IPS-NIHi7 (cell line): Measurements from ENCODE around the gene TNFAIP8L3.
"Not testable (repeated sequence)": the region's sequence is repeated elsewhere in the genome, so short reads cannot be mapped to it uniquely, and the experiment has no call there.

ENCODE experiments used
- DNase-seq: peaks from one replicate; pipeline ENCODE4 v3.0.0; 2012; ENCODE audit warnings: mixed read lengths; ENCODE audit errors: extremely low spot score

TNFAIP8L3 gene

DNA sequence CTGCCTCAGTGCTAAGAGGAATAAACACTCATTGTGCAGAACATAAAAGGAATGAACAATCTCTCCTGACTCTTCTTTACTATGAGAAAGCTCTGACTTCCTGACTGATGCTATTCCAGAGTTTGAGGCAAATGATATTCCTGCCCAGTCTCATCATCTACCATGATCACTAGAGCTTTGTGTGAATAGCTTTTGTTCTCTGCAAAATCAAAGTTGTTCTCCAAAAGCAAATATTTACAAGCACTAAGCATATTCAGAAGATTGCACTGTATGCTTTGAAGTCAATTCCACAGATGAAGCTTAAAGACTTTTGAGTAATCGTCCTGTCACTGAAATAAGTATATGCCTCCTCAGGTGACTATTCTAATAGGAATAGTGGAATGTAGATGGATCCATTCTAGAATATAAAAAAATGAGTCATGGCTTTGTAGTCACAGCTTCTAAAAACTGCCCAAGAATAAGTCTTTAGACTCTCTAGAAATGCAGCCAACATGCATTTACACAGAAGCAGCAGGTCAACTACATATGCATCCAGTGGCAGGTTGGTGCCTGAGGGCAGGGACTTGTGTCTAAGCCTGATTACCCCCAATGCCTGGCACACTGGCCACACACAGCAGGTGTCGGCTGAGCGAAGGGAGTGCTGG is 34.6 kb downstream of the TNFAIP8L3 start:
- no peak for DNase-seq

GRCh38 chr15:51054535-51054934 is 40.2 kb downstream of the TNFAIP8L3 start:
- no peak for DNase-seq

DNA sequence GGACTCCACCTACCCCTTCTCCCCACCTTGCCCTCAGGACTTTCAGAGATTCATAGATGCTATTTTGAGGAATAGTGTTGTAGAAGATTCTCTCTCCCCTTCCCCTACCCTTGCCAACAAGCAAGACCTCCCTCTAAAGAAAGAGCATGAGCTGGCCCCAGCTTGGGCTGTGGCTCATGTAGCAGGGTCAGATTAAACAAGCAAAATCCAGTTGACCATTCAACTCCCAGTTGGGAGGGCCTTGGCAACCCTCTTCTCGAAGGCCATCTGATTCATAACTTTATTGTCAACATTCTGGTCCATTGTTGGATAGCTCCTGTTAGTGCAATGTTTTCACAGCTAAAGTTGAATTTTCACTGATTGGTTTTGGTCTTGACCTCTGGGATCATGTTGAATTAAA is 41.1 kb downstream of the TNFAIP8L3 start:
- no peak for DNase-seq

GRCh38 chr15:51051776-51052175 is 42.9 kb downstream of the TNFAIP8L3 start:
- no peak for DNase-seq

GRCh38 chr15:51049081-51049480 is 45.6 kb downstream of the TNFAIP8L3 start:
- no peak for DNase-seq

DNA sequence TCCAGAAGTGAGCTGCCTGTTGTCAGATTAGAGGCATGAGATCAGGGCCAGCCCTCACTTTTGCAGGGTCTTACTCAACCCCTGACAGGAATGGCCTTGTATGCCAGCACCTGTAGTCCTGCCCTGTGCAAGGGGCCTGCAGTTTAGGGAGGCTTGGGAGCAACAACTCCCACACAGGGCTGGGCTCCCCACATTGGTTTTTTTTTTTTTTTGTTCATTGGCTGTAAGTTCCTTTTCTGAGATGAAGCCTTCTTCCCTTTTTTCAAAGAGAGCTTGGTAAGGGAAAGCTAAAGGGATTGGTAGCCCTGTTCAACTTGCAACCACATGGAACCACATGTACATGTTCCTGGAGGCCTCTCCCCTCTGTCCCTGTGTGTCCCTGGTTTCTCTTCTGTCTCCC is 46.4 kb downstream of the TNFAIP8L3 start:
- DNase-seq, result no peak

DNA sequence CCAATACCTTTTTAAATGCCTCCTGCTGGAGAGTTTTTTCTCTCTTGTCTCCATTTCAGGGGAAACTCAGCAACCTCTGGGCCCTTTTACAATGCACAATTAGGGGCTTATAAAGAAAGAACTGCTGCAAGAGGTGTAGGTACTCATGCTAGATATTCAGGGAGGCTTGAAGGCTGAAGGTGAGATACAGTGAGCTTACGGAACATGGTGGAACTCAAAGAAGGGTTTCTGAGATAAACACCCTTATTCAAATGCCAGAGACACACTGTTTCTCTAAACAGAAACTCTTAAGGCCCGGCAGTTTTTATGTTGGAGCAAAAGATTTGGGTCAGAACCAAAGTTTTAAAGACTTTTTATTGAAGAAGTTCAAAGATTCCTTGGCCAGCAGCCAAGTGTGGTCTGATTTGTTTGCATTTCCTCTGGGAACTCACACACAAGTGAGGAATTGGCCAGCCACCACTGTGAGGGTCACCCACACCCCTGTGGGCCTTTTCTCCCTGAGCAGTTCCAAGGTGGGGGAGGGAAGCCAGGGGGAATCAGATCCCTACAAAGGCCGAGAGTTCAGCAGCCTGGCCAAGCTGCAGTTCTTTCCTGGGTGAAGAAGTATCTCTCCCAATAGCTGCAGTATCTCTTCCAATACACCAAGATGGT is 47.8 kb downstream of the TNFAIP8L3 start:
- DNase-seq, result no peak

DNA sequence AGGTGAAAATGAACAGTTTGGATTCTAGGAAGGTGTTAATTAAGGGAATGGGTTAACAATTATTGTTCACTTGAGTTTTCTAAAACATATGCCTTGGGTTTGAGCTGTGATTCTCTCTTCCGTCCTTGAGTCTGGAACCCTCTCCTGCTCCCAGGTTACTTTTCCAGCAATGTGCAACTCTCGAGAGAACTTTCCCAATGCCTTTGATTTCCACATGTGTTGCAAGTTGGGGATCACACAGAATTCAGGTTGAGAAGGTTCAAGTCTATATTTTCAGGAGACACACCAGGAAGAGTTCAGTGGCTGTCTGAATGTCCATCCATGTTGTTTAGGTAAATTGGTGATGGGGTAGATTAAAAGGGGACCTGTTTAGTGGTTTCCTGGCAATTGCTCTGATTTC is 48.7 kb downstream of the TNFAIP8L3 start:
- DNase-seq, result no peak

DNA sequence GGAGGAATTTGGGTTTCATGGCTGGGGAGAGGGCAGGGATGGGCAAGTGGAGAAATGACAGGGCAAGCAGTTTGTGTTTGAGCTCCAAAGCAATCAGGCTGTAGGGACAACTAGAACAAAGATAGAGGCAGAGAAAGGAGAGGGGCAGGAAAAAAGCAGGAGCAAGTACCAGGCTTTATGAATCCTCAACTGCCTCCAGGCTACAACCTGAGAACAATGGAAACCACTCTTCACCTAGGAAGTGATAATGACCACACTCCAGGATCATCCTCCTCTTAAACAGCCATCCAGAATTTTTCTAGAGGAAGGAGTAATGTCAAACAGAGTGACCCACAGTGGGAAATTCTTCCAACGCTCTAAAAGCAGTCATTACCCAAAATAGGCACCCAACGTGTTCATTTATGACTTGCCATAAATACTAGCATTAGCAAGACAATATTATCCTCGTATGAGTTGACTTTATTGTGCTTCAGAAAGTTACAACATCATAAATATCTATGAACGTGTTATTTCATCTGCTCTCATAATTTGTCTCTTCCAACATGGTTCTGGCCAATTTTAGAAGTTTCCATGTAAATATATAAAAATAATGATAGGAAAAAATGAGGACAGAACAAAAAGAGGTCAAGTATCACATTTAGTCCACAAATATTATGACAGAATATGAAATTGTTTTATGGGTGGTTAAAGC is 50.5 kb downstream of the TNFAIP8L3 start:
- no peak for DNase-seq

DNA sequence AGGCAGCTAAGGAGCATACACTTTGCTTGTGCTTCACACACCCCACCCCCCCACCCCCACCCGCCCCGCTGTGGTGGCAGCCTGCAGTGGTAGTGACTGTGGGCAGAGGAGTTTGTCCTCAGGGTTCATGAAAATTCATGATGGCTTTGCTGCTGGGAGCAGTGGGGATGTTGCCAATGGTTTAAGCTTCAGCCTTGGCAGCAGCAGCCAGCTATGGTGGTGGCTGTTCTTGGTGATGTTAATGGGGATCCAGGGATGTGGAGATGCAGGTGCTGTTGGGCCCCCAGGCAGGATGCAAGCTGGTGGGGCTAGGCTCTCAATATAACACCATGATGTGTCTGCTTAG is 55.8 kb downstream of the TNFAIP8L3 start:
- no peak for DNase-seq

- no peak for DNase-seq
Observed at GRCh38 chr15:51038162-51038973, 56.3 kb downstream of the TNFAIP8L3 start.

GRCh38 chr15:51037474-51037873 is 57.2 kb downstream of the TNFAIP8L3 start:
- not testable (repeated sequence) for DNase-seq

DNA sequence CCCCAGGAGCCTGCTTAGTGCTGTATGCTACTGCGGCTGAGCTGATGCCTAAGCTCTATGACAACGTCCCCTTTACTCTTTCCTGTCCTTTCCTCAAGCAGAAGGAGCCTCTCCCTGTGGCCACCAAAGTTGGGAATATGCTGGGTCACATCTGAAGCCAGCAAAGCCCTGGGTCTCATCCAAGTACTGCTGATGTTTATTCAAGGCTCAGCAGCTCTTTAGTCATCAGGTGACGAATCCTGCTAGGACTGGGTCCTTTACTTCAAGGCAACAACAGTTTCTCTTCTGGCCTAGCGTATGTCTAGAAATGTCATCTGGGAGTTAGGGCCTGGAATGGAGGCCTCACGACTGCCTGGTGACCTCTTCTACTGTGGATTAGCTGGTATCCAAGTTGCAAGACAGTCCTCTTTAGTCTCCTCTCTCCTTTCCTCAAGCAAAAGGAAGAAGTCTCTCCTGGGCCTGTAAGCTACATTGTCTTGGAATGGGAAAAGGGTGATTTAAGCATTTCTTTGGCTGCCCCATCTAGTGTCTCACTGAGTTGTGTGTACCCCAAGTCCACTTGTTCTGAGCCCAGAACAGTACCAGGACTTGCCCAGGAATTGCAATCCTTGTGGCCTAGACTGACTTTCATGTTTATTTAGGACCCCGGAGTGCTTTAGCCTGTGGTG is 63.9 kb downstream of the TNFAIP8L3 start:
- DNase-seq, result no peak

- DNase-seq, result no peak
Observed at GRCh38 chr15:51025454-51025846, 69.3 kb downstream of the TNFAIP8L3 start.

- DNase-seq, result no peak
Observed at GRCh38 chr15:51024735-51025453, 69.8 kb downstream of the TNFAIP8L3 start.

GRCh38 chr15:51023499-51023898 is 71.2 kb downstream of the TNFAIP8L3 start:
- DNase-seq, result no peak

GRCh38 chr15:51022206-51022605 is 72.5 kb downstream of the TNFAIP8L3 start:
- no peak for DNase-seq

GRCh38 chr15:51016615-51017014 is 78.1 kb downstream of the TNFAIP8L3 start:
- DNase-seq, result no peak

GRCh38 chr15:51011212-51011611 is 83.5 kb downstream of the TNFAIP8L3 start:
- no peak for DNase-seq

- no peak for DNase-seq
Observed at GRCh38 chr15:51007131-51007666, 87.5 kb downstream of the TNFAIP8L3 start.
